Activated B cell treated with CpG ODN at 0.5 μM for 24 hours (primary cell): ENCODE measurements around the gene SLC2A14. TPM values are rescaled to one million over a fixed set of nuclear protein-coding genes. Genes with fewer than 3 reads are reported as not detected.
"Not testable (repeated sequence)": the region's sequence is repeated elsewhere in the genome, so short reads cannot be mapped to it uniquely, and the experiment has no call there.

Experiments
- ATAC-seq: fragments of 200-7000 bp; cut with Tn5 transposase; one replicate; pipeline ENCODE4 v1.10.0; 2021; ENCODE audit warnings: low read depth, mild to moderate bottlenecking, moderate library complexity
- CTCF ChIA-PET: fragments of 350-600 bp; sonication (Branson Sonifier 250); formaldehyde crosslinking; loops from one replicate; lab custom pipeline; 2021; ENCODE audit warnings: antibody characterized with exemption; lab: Charles Lee
- POLR2A ChIA-PET: fragments of 350-600 bp; sonication (Branson Sonifier 250); formaldehyde crosslinking; loops from one replicate; lab custom pipeline; 2021; ENCODE audit warnings: antibody characterized with exemption; lab: Charles Lee
- DNase-seq: peaks from one replicate; pipeline ENCODE4 v3.0.0; 2022
- H3K27ac Mint-ChIP-seq: one replicate; pipeline ENCODE4 v1.8.0; 2020; ENCODE audit warnings: mixed read lengths
- H3K27me3 Mint-ChIP-seq: one replicate; pipeline ENCODE4 v1.8.0; 2021; ENCODE audit warnings: mixed read lengths
- H3K36me3 Mint-ChIP-seq: one replicate; pipeline ENCODE4 v1.8.0; 2021; ENCODE audit warnings: low read depth, mixed read lengths
- H3K4me1 Mint-ChIP-seq: one replicate; pipeline ENCODE4 v1.8.0; 2021; ENCODE audit warnings: mixed read lengths
- H3K4me3 Mint-ChIP-seq: one replicate; pipeline ENCODE4 v1.8.0; 2020; ENCODE audit warnings: mild to moderate bottlenecking, mixed read lengths
- H3K9me3 Mint-ChIP-seq: one replicate; pipeline ENCODE4 v1.8.0; 2020; ENCODE audit warnings: mixed read lengths
- CTCF ChIP-seq: fragments of 200-600 bp; IDR thresholded peaks from one replicate; pipeline ENCODE4 v1.8.0; 2022; ENCODE audit warnings: antibody characterized with exemption, mild to moderate bottlenecking
- intact Hi-C: fragments of 100-400 bp; cut with micrococcal nuclease; formaldehyde crosslinking; loops from one replicate; pipeline ENCODE4 v1.15.1; 2024
- total RNA-seq: library from RNA; stranded (reverse); gene quantifications from 2 replicates; pipeline ENCODE4 v1.2.3, GENCODE V29; 2022

SLC2A14 gene
- total RNA-seq, 1 donor from 2014 or later: 1.4 TPM

- TF ChIP-seq CTCF: no peak
- intact Hi-C loops: loop anchor here (5.0 kb wide), 1 partner anchor 373 kb away; no protein-coding TSS in a partner anchor
- peaks cover 2% of the 10 kb centered on the region for H3K4me1 Mint-ChIP-seq
- ChIA-PET POLR2A (no interaction called here), CTCF (interaction anchor here (1.1 to 1.5 kb wide), 3 partner anchors 10 to 214 kb away, joined by 3 to 4 read pairs (median 3); no protein-coding TSS in a partner anchor)
- ATAC-seq (no peak), DNase-seq (no peak)
- no peaks in the 10 kb centered on the region for H3K36me3 Mint-ChIP-seq
- H3K9me3 Mint-ChIP-seq: no peaks in the 10 kb centered on the region
- no peaks in the 10 kb centered on the region for H3K27me3 Mint-ChIP-seq
- no peak overlapping the region for H3K4me3 Mint-ChIP-seq
- no peak overlapping the region for H3K27ac Mint-ChIP-seq
Measured at GRCh38 chr12:7864601-7865150, 8.0 kb downstream of the SLC2A14 start.

- peak overlapping the region; percentile 36 for H3K4me3 Mint-ChIP-seq
- ATAC-seq, H3K27me3 Mint-ChIP-seq, H3K9me3 Mint-ChIP-seq, DNase-seq, H3K4me1 Mint-ChIP-seq, H3K27ac Mint-ChIP-seq, H3K36me3 Mint-ChIP-seq: not testable (repeated sequence)
- CTCF ChIA-PET: interaction anchor here (1.0 to 1.5 kb wide), 2 partner anchors 70 to 97 kb away, joined by 3 read pairs; no protein-coding TSS in a partner anchor
- intact Hi-C loops: loop anchor here (5.0 kb wide), 1 partner anchor 374 kb away; no protein-coding TSS in a partner anchor
- POLR2A ChIA-PET: interaction anchor here (1.1 kb wide), 1 partner anchor 70 kb away, joined by 3 read pairs; no protein-coding TSS in a partner anchor
Measured at GRCh38 chr12:7862814-7863348, 9.8 kb downstream of the SLC2A14 start.

GRCh38 chr12:7862301-7862700 lies 10.4 kb downstream of the SLC2A14 start:
- not testable (repeated sequence) for H3K36me3 Mint-ChIP-seq, H3K4me3 Mint-ChIP-seq, H3K27ac Mint-ChIP-seq, ATAC-seq, H3K4me1 Mint-ChIP-seq, H3K27me3 Mint-ChIP-seq, DNase-seq, H3K9me3 Mint-ChIP-seq
- intact Hi-C loops: loop anchor here (5.0 kb wide), 1 partner anchor 375 kb away; no protein-coding TSS in a partner anchor
- POLR2A ChIA-PET: interaction anchor here (1.1 kb wide), 1 partner anchor 71 kb away, joined by 3 read pairs; no protein-coding TSS in a partner anchor
- CTCF ChIA-PET: interaction anchor here (0.6 to 1.0 kb wide), 2 partner anchors 71 to 225 kb away, joined by 3 to 4 read pairs; no protein-coding TSS in a partner anchor

- ChIA-PET POLR2A (interaction anchor here (0.6 to 1.2 kb wide), 2 partner anchors 70 to 101 kb away, joined by 3 read pairs; no protein-coding TSS in a partner anchor), CTCF (interaction anchor here (0.7 to 2.1 kb wide), 4 partner anchors 74 to 186 kb away, joined by 3 to 14 read pairs (median 7); no protein-coding TSS in a partner anchor)
- intact Hi-C loops: no loop called here
- H3K9me3 Mint-ChIP-seq: no peaks in the 10 kb centered on the region
- DNase-seq (no peak), ATAC-seq (no peak)
- no peak for TF ChIP-seq CTCF
- no peaks in the 10 kb centered on the region for H3K36me3 Mint-ChIP-seq
- H3K4me3 Mint-ChIP-seq: no peak overlapping the region
- peaks cover 8% of the 10 kb centered on the region for H3K27me3 Mint-ChIP-seq
- H3K27ac Mint-ChIP-seq: no peak overlapping the region
- H3K4me1 Mint-ChIP-seq: peaks cover 2% of the 10 kb centered on the region
Measured at GRCh38 chr12:7859552-7859951, 13.2 kb downstream of the SLC2A14 start.

GRCh38 chr12:7857971-7858370 lies 14.7 kb downstream of the SLC2A14 start:
- H3K27ac Mint-ChIP-seq: no peak overlapping the region
- no peaks in the 10 kb centered on the region for H3K36me3 Mint-ChIP-seq
- DNase-seq: no peak
- intact Hi-C loops: no loop called here
- POLR2A ChIA-PET: no interaction called here
- H3K4me1 Mint-ChIP-seq: peaks cover 2% of the 10 kb centered on the region
- no peak for TF ChIP-seq CTCF
- H3K4me3 Mint-ChIP-seq: no peak overlapping the region
- H3K9me3 Mint-ChIP-seq: no peaks in the 10 kb centered on the region
- CTCF ChIA-PET: no interaction called here
- no peak for ATAC-seq
- peaks cover 15% of the 10 kb centered on the region for H3K27me3 Mint-ChIP-seq

GRCh38 chr12:7856516-7856915 lies 16.2 kb downstream of the SLC2A14 start:
- ChIA-PET CTCF (no interaction called here), POLR2A (no interaction called here)
- ATAC-seq (no peak), DNase-seq (no peak)
- Mint-ChIP-seq H3K4me3 (no peak overlapping the region), H3K27ac (no peak overlapping the region), H3K9me3 (no peaks in the 10 kb centered on the region), H3K4me1 (peaks cover 2% of the 10 kb centered on the region), H3K27me3 (peaks cover 20% of the 10 kb centered on the region), H3K36me3 (no peaks in the 10 kb centered on the region)
- no peak for TF ChIP-seq CTCF
- intact Hi-C loops: no loop called here
